Skeletal muscle tissue (tissue), 4 donors: ENCODE measurements around the gene PHKA2. TPM values are rescaled to one million over a fixed set of nuclear protein-coding genes. Genes with fewer than 3 reads are reported as not detected.

ENCODE experiments used
- H3K27ac ChIP-seq: one replicate; pipeline ENCODE4 v1.7.0; 2013; ENCODE audit warnings: mild to moderate bottlenecking, low read depth, low read length, inconsistent platforms
- H3K27me3 ChIP-seq, 3 donors: one replicate each; pipeline ENCODE4 v1.7.0; 2013; ENCODE audit warnings: low read length in 3 of 3; ENCODE audit not compliant: control insufficient read depth in 3 of 3, insufficient read depth in 3 of 3
- H3K36me3 ChIP-seq, 3 donors: one replicate each; pipeline ENCODE4 v1.7.0; 2013; ENCODE audit warnings: low read length in 3 of 3; ENCODE audit not compliant: control insufficient read depth in 3 of 3, insufficient read depth in 3 of 3
- H3K4me1 ChIP-seq, 3 donors: one replicate each; pipeline ENCODE4 v1.7.0; 2013; ENCODE audit warnings: low read length in 3 of 3, mild to moderate bottlenecking in 3 of 3; ENCODE audit not compliant: control insufficient read depth in 3 of 3, insufficient read depth in 3 of 3
- H3K4me3 ChIP-seq, 3 donors: one replicate each; pipeline ENCODE4 v1.7.0; 2013; ENCODE audit warnings: low read length in 3 of 3
- H3K9ac ChIP-seq, 3 donors: one replicate each; pipeline ENCODE4 v1.7.0; 2013; ENCODE audit warnings: low read length in 3 of 3, mild to moderate bottlenecking in 3 of 3, moderate library complexity in 2 of 3, low read depth in 1 of 3
- H3K9me3 ChIP-seq, 3 donors: one replicate each; pipeline ENCODE4 v1.7.0; 2013; ENCODE audit warnings: low read length in 3 of 3; ENCODE audit not compliant: control insufficient read depth in 3 of 3
- total RNA-seq: library from RNA; depleted of rRNA; stranded (reverse); fragments of >200 nt; gene quantifications from one replicate; pipeline ENCODE4 v1.2.3, GENCODE V29; 2014
- donor health status: Osteomylitis.

Gene PHKA2
- total RNA-seq, 1 donor from 2014 or later: 17.2 TPM

- Histone ChIP-seq H3K4me3 (no peak overlapping the region), H3K9me3 (no peaks in the 10 kb centered on the region), H3K27ac (no peak overlapping the region), H3K27me3 (no peaks in the 10 kb centered on the region), H3K4me1 (peaks cover 22 to 52% (median 38%) of the 10 kb centered on the region in 3 donors), H3K9ac (peak overlapping the region in 1 of 3 donors; percentile 25), H3K36me3 (peaks cover 0 to 2% (median 2%) of the 10 kb centered on the region in 3 donors)
Observed at GRCh38 chrX:18888281-18888680, 95.6 kb downstream of the PHKA2 start.

- peak overlapping the region; percentile 89 for H3K27ac ChIP-seq
- H3K4me1 ChIP-seq: peaks cover 22 to 52% (median 38%) of the 10 kb centered on the region in 3 donors
- no peaks in the 10 kb centered on the region for H3K27me3 ChIP-seq
- no peaks in the 10 kb centered on the region for H3K9me3 ChIP-seq
- peak overlapping the region in 1 of 3 donors; percentile 60 for H3K4me3 ChIP-seq
- peak overlapping the region in 1 of 3 donors; percentile 77 for H3K9ac ChIP-seq
- H3K36me3 ChIP-seq: peaks cover 0 to 2% (median 0%) of the 10 kb centered on the region in 3 donors
Observed at GRCh38 chrX:18887825-18888212, 96.1 kb downstream of the PHKA2 start.

- H3K4me3 ChIP-seq: peak overlapping the region; percentile 60 to 70 (median 68)
- H3K9me3 ChIP-seq: no peaks in the 10 kb centered on the region
- peaks cover 22 to 52% (median 38%) of the 10 kb centered on the region in 3 donors for H3K4me1 ChIP-seq
- H3K36me3 ChIP-seq: peaks cover 0 to 2% (median 0%) of the 10 kb centered on the region in 3 donors
- H3K27me3 ChIP-seq: no peaks in the 10 kb centered on the region
- H3K27ac ChIP-seq: peak overlapping the region; percentile 89
- H3K9ac ChIP-seq: peak overlapping the region; percentile 51 to 77 (median 65)
Observed at GRCh38 chrX:18887177-18887824, 96.6 kb downstream of the PHKA2 start.

DNA sequence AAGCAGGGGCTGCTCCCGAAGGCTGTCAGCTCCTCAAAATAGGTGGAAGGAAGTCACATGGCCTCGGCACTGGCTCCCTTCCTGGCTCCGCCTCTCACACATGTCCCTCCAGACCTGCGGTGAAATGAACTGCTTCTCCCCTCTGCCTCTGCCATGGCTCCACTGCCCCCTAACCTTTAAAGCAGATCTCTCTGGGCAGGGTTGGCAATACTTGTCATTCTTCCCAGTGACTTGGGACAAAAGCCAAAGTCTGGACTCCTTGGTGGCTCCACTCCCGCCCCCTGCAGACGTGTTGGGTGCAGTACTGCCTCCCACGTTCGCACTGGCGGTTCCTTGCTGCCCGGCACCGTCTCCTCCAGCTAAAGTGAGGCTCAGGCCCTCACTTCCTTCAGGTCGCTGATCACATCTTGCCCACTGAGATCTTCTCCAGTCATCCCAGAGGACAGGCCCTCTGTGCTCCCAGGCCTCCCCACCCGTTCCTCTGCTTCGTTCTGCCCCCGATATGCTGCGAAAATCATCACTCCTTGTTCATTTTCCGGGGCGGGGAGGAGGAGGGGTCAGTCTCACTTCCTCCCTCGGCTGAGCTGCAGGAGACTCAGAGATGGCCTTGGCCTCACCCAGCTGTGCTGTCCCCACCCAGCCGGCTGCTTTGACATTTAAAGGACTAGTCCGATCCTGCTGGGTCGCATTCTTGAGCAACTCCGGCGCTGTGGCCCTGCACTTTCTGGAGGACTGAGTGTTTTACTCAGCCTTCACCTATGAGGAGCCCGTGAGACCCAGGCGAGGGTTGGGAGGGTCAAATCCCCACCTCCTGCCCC, 97.4 kb downstream of the PHKA2 start:
- Histone ChIP-seq H3K9me3 (no peaks in the 10 kb centered on the region), H3K36me3 (no peaks in the 10 kb centered on the region), H3K4me1 (peaks cover 22 to 52% (median 38%) of the 10 kb centered on the region in 3 donors), H3K4me3 (peak overlapping the region; percentile 60 to 70 (median 68)), H3K27ac (peak overlapping the region; percentile 89), H3K9ac (peak overlapping the region; percentile 51 to 77 (median 65)), H3K27me3 (no peaks in the 10 kb centered on the region)

DNA sequence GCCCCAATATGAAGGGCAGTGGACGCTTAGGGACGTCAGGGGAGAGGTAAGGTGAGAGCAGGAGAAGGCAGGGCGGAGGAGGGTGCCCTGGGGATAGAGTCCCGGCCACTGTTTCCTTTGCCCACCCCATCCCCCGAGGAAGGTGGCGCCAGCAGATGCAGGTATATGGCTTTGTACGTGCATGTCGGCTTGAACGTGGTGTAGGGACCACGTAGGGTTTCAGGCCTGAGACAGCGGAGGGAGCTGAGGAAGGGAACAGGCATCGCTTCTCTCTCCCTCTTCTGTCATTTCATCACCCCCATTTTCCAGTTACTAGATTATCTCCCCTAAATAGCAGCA, 97.9 kb downstream of the PHKA2 start:
- Histone ChIP-seq H3K27ac (peak overlapping the region; percentile 89), H3K36me3 (no peaks in the 10 kb centered on the region), H3K4me1 (peaks cover 22 to 47% (median 38%) of the 10 kb centered on the region in 3 donors), H3K4me3 (peak overlapping the region; percentile 60 to 70 (median 68)), H3K27me3 (no peaks in the 10 kb centered on the region), H3K9ac (peak overlapping the region; percentile 65 to 77 (median 70)), H3K9me3 (no peaks in the 10 kb centered on the region)

DNA sequence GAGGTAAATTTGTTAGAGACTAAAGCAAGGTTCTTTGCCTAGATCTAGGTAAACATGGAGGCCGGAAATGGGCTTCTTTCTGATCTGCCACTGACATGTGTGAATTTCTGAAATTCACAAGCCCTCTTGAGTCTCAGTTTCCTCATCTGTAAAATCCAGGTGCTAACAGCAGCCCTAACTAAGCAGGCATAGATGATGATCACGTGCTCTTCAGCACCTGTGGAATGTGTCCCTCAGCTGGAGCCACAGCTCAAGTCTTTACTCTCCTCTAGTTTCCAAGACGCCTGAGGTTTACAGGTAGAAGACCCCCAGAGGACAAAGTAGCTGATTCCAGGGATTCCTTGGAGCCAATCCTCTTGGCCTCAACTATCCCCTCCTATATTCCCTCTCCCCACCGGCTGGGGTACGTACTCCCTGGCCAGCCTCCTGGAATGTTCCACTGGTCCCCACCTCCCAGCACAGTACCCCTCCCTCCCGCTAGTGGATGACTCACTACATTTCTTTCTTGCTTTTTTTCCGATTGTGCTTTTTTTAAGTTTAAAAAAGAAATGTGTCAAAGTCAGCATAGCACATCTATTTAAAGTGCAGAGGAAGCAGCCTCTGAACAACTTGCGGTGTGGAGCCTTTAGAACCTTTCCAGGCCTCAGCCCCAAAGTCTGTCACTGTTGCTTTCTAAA, 98.4 kb downstream of the PHKA2 start:
- H3K4me3 ChIP-seq: peak overlapping the region; percentile 60 to 70 (median 68)
- no peaks in the 10 kb centered on the region for H3K27me3 ChIP-seq
- H3K36me3 ChIP-seq: no peaks in the 10 kb centered on the region
- peak overlapping the region; percentile 89 for H3K27ac ChIP-seq
- H3K9ac ChIP-seq: peak overlapping the region; percentile 65 to 77 (median 70)
- peaks cover 22 to 45% (median 38%) of the 10 kb centered on the region in 3 donors for H3K4me1 ChIP-seq
- no peaks in the 10 kb centered on the region for H3K9me3 ChIP-seq

- H3K27ac ChIP-seq: peak overlapping the region; percentile 89
Observed at GRCh38 chrX:18884916-18885315, 99.0 kb downstream of the PHKA2 start.

GRCh38 chrX:18883961-18884765, 99.8 kb downstream of the PHKA2 start:
- Histone ChIP-seq H3K4me1 (peaks cover 22 to 45% (median 38%) of the 10 kb centered on the region in 3 donors), H3K4me3 (no peak overlapping the region), H3K36me3 (no peaks in the 10 kb centered on the region), H3K9me3 (no peaks in the 10 kb centered on the region), H3K27ac (no peak overlapping the region), H3K9ac (no peak overlapping the region), H3K27me3 (no peaks in the 10 kb centered on the region)

More at GRCh38 chrX:18884916-18885315, 99.0 kb downstream of the PHKA2 start:
- Histone ChIP-seq H3K9me3 (no peaks in the 10 kb centered on the region), H3K36me3 (no peaks in the 10 kb centered on the region), H3K4me3 (no peak overlapping the region), H3K27me3 (no peaks in the 10 kb centered on the region), H3K4me1 (peaks cover 22 to 45% (median 38%) of the 10 kb centered on the region in 3 donors), H3K9ac (no peak overlapping the region)

GRCh38 chrX:18883234-18883960, 100.5 kb downstream of the PHKA2 start:
- no peaks in the 10 kb centered on the region for H3K36me3 ChIP-seq
- no peak overlapping the region for H3K9ac ChIP-seq
- peaks cover 22 to 43% (median 38%) of the 10 kb centered on the region in 3 donors for H3K4me1 ChIP-seq
- H3K27ac ChIP-seq: no peak overlapping the region
- no peak overlapping the region for H3K4me3 ChIP-seq
- no peaks in the 10 kb centered on the region for H3K27me3 ChIP-seq
- H3K9me3 ChIP-seq: no peaks in the 10 kb centered on the region
